ENCODE results near the gene HDDC3.

The HDDC3 gene

GRCh38 chr15:90934949-90935751 lies 2.8 kb upstream of the HDDC3 start, which contains the start of gene UNC45A:
Gene UNC45A, plus strand, starts transcription at chr15:90935285. Its CDS starts 40 bp downstream, at chr15:90935325.
- no peak; the same call in 1 of the 2 replicates for TF ChIP-seq CTCF (IDR thresholded peaks at IDR 0.05; ENCODE audit: low read depth, low read length)
- peak; percentile 38 for DNase-seq (ENCODE audit: extremely low read depth, low read depth)

- DNase-seq (ENCODE audit: extremely low read depth, low read depth) = peak; percentile 49
- peak; percentile 96 for TF ChIP-seq CTCF (IDR thresholded peaks at IDR 0.05; ENCODE audit: low read depth, low read length)
These were observed 2.1 kb upstream of the HDDC3 start for GRCh38 chr15:90934256-90934948.

GRCh38 chr15:90933301-90933700 lies 952 bp upstream of the HDDC3 start:
- DNase-seq (ENCODE audit: extremely low read depth, low read depth) = no peak
- TF ChIP-seq CTCF (IDR thresholded peaks at IDR 0.05; ENCODE audit: low read depth, low read length) = no peak

- DNase-seq (ENCODE audit: extremely low read depth, low read depth) = no peak
- no peak for TF ChIP-seq CTCF (IDR thresholded peaks at IDR 0.05; ENCODE audit: low read depth, low read length)
These were observed 277 bp upstream of the HDDC3 start for GRCh38 chr15:90932660-90932991.

GRCh38 chr15:90931575-90931827 lies 848 bp downstream of the HDDC3 start:
- no peak for TF ChIP-seq CTCF (IDR thresholded peaks at IDR 0.05; ENCODE audit: low read depth, low read length)

GRCh38 chr15:90930861-90931574 lies 1.3 kb downstream of the HDDC3 start:
- no peak for DNase-seq (ENCODE audit: extremely low read depth, low read depth)
- TF ChIP-seq CTCF (IDR thresholded peaks at IDR 0.05; ENCODE audit: low read depth, low read length) = no peak

More at GRCh38 chr15:90931575-90931827, 848 bp downstream of the HDDC3 start:
- DNase-seq (ENCODE audit: extremely low read depth, low read depth) = no peak
